ENCODE measurements around the gene DDX11.
"Not testable (repeated sequence)": the region's sequence is repeated elsewhere in the genome, so short reads cannot be mapped to it uniquely, and the experiment has no call there.

Gene DDX11

GRCh38 chr12:31124158-31124557, 50.5 kb downstream of the DDX11 start:
- not testable (repeated sequence) for DNase-seq (ENCODE audit: low spot score)

DNA sequence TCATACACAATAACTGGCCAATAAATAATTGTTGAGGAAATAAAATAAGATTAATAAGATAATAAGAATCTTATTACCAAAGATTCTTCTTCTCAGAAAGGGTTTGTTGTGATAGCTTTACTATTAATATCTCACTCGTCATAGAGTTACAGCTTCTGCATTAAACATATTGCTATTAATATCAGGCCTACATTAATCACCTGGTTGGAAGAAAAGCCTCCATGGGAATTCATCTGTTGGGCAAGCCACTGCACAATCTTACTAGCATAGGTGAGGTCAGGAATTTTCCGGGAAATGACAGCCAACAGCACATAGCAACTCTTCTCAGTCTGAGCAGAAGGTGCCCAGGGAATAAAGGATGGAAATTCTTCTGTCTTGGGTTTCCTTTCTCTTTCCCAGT, 51.5 kb downstream of the DDX11 start:
- DNase-seq (ENCODE audit: low spot score): not testable (repeated sequence)

GRCh38 chr12:31127209-31127848, 53.7 kb downstream of the DDX11 start:
- not testable (repeated sequence) for DNase-seq (ENCODE audit: low spot score)

- DNase-seq (ENCODE audit: low spot score): not testable (repeated sequence)
These were observed 62.9 kb downstream of the DDX11 start for GRCh38 chr12:31136581-31136980.

GRCh38 chr12:31144768-31145167, 71.1 kb downstream of the DDX11 start:
- not testable (repeated sequence) for DNase-seq (ENCODE audit: low spot score)

DNA sequence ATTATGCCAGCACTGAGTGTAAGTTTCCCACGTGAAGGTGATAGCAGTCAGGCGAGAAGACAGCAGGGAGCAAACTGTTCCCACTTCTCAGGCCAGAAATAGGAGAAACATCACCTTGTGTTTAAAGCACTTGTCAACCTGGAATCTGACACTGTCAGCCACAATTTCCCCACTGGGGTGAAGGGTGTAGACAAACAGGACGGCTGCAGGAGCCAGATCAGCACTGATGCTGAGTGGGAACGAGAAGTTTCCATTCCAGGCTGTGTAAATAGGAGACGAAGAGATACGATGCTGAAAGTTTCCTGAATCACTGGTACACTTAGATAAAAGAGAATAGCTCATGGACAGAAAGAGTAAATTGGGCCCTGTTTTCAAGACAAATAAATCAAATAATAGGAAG, 71.6 kb downstream of the DDX11 start:
- not testable (repeated sequence) for DNase-seq (ENCODE audit: low spot score)

DNA sequence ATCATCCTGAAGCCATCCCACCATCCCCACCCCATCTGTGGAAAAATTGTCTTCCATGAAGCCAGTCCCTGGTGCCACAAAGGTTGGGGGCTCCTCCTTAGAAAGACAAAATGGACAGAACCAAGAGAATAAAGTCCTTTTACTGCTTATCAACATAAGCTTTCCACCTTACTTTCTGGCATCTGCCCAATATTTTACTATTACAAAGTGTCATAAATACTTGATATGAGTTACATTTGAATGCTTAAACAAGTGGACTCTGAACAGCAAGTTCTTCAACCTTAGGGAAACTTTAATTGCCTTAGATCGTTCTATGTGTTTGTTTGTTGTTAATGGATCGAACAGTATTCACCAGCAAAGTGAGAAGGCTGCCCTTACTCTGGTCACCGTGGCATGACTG, 73.8 kb downstream of the DDX11 start:
- DNase-seq (ENCODE audit: low spot score): not testable (repeated sequence)

DNA sequence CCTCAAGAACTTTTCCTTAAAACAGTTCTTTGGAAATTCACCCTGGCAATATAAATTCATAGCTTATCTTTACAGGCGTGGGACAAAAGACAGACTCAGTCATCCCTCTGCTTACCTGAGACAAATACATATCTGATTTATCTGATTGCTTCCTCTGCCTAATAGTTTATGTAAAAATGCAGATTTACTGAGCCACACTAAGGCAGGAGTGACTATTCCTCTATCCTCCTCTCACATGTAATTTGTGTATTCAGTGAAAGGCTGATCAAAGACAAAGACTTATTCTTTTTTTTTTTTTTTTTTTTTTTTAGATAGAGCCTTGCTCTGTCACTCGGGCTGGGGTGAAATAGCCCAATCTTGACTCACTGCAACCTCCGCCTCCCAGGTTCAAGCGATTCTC, 77.1 kb downstream of the DDX11 start:
- not testable (repeated sequence) for DNase-seq (ENCODE audit: low spot score)
